ENCODE data around the gene ABI3BP. TPM values are rescaled to one million over a fixed set of nuclear protein-coding genes. Genes with fewer than 3 reads are reported as not detected.

Gene ABI3BP
- total and polyA plus RNA-seq, 10 of the 15 experiments (the other 5 are each of a cell fraction or from before 2014, with no cell fraction given): 0.03 to 0.42 (median 0.11) TPM; not detected in 4

- WGBS (ENCODE audit: insufficient coverage, insufficient replicate concordance, low lambda C conversion rate, missing lambda C conversion rate): 0% methylated on average over 3 of the region's 3 CpGs
- H3K79me2 ChIP-seq (ENCODE audit: control insufficient read depth, insufficient read depth, low read length): no peaks in the 10 kb centered on the region
- no peak for FAIRE-seq
- SMC1A ChIA-PET (ENCODE audit: uncharacterized antibody, unreplicated experiment): no interaction called here
- CTCF ChIA-PET: no interaction called here
- RAD21 ChIA-PET (ENCODE audit: unreplicated experiment): no interaction called here
- no peaks in the 10 kb centered on the region for H3K36me3 ChIP-seq (ENCODE audit: control insufficient read depth in 2 of 2, insufficient read depth in 2 of 2, low read length in 1 of 2)
- no peaks in the 10 kb centered on the region for H4K20me1 ChIP-seq (ENCODE audit: control insufficient read depth, insufficient read depth)
- no peak for DNase-seq (ENCODE audit: low read depth, low spot score)
- no peak overlapping the region for H3K27ac ChIP-seq (ENCODE audit: control insufficient read depth, insufficient read depth)
- no peak for ATAC-seq
- no peak overlapping the region for H3K4me2 ChIP-seq (ENCODE audit: control insufficient read depth, insufficient read depth)
- intact Hi-C loops (cut with micrococcal nuclease; ENCODE audit: unreplicated experiment): no loop called here
- POLR2A ChIA-PET: no interaction called here
- H2AFZ ChIP-seq (ENCODE audit: control insufficient read depth, low read depth, low read length): no peak overlapping the region
- no peaks in the 10 kb centered on the region; a peak in 1 of 4 replicates for H3K27me3 ChIP-seq (replicated peaks in 1 of 2; ENCODE audit: control insufficient read depth in 2 of 2, insufficient read depth in 2 of 2, low read length in 1 of 2)
- no peak overlapping the region for H3K4me3 ChIP-seq
- BruUV-seq (replicated peaks): no TSS peak
- no peaks in the 10 kb centered on the region for H3K4me1 ChIP-seq (ENCODE audit: control insufficient read depth, insufficient read depth, low read length)
- in situ Hi-C loops (cut with MboI): no loop called here
- H3K9me3 ChIP-seq (replicated peaks; ENCODE audit: control insufficient read depth, insufficient read depth, low read length): no peaks in the 10 kb centered on the region
- TF ChIP-seq SMC3 (IDR thresholded peaks at IDR 0.05; ENCODE audit: borderline replicate concordance, low read length) (no peak), CHD1 (IDR thresholded peaks at IDR 0.05; ENCODE audit: low read depth, low read length) (no peak), NBN (IDR thresholded peaks at IDR 0.05) (no peak), SP1 (IDR thresholded peaks at IDR 0.05; ENCODE audit: low read depth, low read length) (no peak), DPF2 (IDR thresholded peaks at IDR 0.05) (no peak), YBX1 (IDR thresholded peaks at IDR 0.05) (no peak), CHD2 (IDR thresholded peaks at IDR 0.05; ENCODE audit: borderline replicate concordance, low read depth, low read length) (no peak), SIX5 (IDR thresholded peaks at IDR 0.05; ENCODE audit: low read depth, low read length, severe bottlenecking) (no peak), IRF4 (IDR thresholded peaks at IDR 0.05; ENCODE audit: low read depth, low read length) (no peak), ESRRA (IDR thresholded peaks at IDR 0.05; ENCODE audit: low read length) (no peak), WRNIP1 (IDR thresholded peaks at IDR 0.05; ENCODE audit: borderline replicate concordance, low read depth, low read length) (no peak), NFYB (IDR thresholded peaks at IDR 0.05; ENCODE audit: insufficient read depth, low read depth, low read length) (no peak), PBX3 (IDR thresholded peaks at IDR 0.05; ENCODE audit: insufficient replicate concordance, low read depth, low read length) (no peak), RBBP5 (conservative IDR thresholded peaks at IDR 0.05) (no peak), FOXM1 (IDR thresholded peaks at IDR 0.05; ENCODE audit: low read depth, low read length) (no peak), JUND (IDR thresholded peaks at IDR 0.05; ENCODE audit: low read depth, low read length) (no peak)
- H3K9ac ChIP-seq (ENCODE audit: control insufficient read depth, insufficient read depth, low read length): no peak overlapping the region
These were observed 143.1 kb downstream of the ABI3BP start for GRCh38 chr3:100850156-100850555.
